22Rv1 (cell line): Measurements from ENCODE around the gene PPP1CA.

Experiments used
- ZFX ChIP-seq: fragments of 450-650 bp; IDR thresholded peaks from 2 replicates; pipeline ENCODE4 v1.6.1; 2017; ENCODE audit warnings: antibody characterized with exemption, borderline replicate concordance
- TF ChIP-seq, protein P1 (sequence below): fragments of 450-650 bp; IDR thresholded peaks from 2 replicates; pipeline ENCODE4 v1.5.1; 2017; ENCODE audit warnings: mild to moderate bottlenecking

DNA sequence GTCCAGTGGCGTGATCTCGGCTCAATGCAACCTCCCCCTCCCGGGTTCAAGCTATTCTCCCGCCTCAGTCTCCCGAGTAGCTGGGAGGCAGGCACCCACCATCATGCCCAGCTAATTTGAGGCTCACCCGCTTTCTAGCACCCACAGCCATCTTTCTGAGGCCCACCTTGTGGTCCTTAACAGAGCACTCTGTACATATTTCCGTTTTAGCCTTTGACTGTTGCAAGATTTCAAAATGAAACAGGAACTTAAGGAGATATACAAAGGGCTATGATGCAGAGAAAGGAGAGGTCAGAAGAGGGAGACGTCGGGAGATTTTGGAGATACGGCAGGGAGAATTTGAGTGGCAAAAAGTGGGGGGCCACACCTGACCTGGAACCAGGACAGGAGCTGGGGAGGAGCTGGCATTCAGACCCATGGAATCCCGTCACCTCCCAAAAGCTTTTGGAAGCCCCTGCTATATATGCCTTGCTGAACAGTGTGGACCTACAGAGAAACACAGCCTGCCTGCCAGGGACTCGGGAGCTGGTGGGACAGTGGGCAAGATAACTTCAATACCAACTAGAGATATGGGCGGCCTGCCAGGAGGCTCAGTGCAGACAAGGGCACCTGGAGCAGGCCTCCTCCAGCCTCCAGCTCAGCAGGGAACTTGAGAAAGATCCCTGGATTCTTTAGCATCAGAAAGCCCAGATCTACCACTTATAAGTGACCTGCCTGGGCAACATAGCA, 20.2 kb downstream of the PPP1CA start:
- TF ChIP-seq, protein P1, sequence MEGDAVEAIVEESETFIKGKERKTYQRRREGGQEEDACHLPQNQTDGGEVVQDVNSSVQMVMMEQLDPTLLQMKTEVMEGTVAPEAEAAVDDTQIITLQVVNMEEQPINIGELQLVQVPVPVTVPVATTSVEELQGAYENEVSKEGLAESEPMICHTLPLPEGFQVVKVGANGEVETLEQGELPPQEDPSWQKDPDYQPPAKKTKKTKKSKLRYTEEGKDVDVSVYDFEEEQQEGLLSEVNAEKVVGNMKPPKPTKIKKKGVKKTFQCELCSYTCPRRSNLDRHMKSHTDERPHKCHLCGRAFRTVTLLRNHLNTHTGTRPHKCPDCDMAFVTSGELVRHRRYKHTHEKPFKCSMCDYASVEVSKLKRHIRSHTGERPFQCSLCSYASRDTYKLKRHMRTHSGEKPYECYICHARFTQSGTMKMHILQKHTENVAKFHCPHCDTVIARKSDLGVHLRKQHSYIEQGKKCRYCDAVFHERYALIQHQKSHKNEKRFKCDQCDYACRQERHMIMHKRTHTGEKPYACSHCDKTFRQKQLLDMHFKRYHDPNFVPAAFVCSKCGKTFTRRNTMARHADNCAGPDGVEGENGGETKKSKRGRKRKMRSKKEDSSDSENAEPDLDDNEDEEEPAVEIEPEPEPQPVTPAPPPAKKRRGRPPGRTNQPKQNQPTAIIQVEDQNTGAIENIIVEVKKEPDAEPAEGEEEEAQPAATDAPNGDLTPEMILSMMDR, result no peak
- no peak for TF ChIP-seq ZFX
